ENCODE data around the gene C18orf63. TPM values are rescaled to one million over a fixed set of nuclear protein-coding genes. Genes with fewer than 3 reads are reported as not detected.

The C18orf63 gene
- total and polyA plus RNA-seq, 12 donors = not detected

GRCh38 chr18:74299746-74300145, 15.9 kb upstream of the C18orf63 start:
- Histone ChIP-seq H3K4me1 (peaks cover 0 to 6% (median 0%) of the 10 kb centered on the region in 9 donors), H3K36me3 (no peaks in the 10 kb centered on the region), H3K27me3 (no peaks in the 10 kb centered on the region), H3K4me3 (no peak overlapping the region), H3K9me3 (peaks cover 0 to 2% (median 0%) of the 10 kb centered on the region in 11 donors), H3K27ac (no peak overlapping the region)
- WGBS, 2 donors = 70 to 77% methylated on average over 3 of the region's 3 CpGs
- DNase-seq = no peak
- TF ChIP-seq CTCF (IDR thresholded peaks at IDR 0.05) = no peak
- intact Hi-C loops (cut with DNase I) = no loop called here
- no peak for ATAC-seq

GRCh38 chr18:74303306-74303705, 12.3 kb upstream of the C18orf63 start:
- H3K4me1 ChIP-seq = peaks cover 0 to 6% (median 0%) of the 10 kb centered on the region in 9 donors
- intact Hi-C loops (cut with DNase I) = no loop called here
- DNase-seq (no peak), ATAC-seq (no peak)
- H3K36me3 ChIP-seq = no peaks in the 10 kb centered on the region
- no peaks in the 10 kb centered on the region for H3K27me3 ChIP-seq
- no peak overlapping the region for H3K4me3 ChIP-seq
- peaks cover 0 to 2% (median 0%) of the 10 kb centered on the region in 11 donors for H3K9me3 ChIP-seq
- H3K27ac ChIP-seq = no peak overlapping the region
- no peak for TF ChIP-seq CTCF (IDR thresholded peaks at IDR 0.05)
- 62 to 83% methylated on average over 5 of the region's 5 CpGs for WGBS, 2 donors

- Histone ChIP-seq H3K9me3 (peaks cover 0 to 2% (median 0%) of the 10 kb centered on the region in 11 donors), H3K4me3 (no peak overlapping the region), H3K4me1 (peaks cover 0 to 6% (median 0%) of the 10 kb centered on the region in 9 donors), H3K27ac (no peak overlapping the region), H3K27me3 (no peaks in the 10 kb centered on the region), H3K36me3 (no peaks in the 10 kb centered on the region)
- DNase-seq = no peak
- intact Hi-C loops (cut with DNase I) = no loop called here
- TF ChIP-seq CTCF (IDR thresholded peaks at IDR 0.05) = no peak
- ATAC-seq = no peak
- 83 to 89% methylated on average over 1 of the region's 1 CpG for WGBS, 2 donors
Observed at GRCh38 chr18:74303936-74304335, 11.7 kb upstream of the C18orf63 start.

- no peaks in the 10 kb centered on the region for H3K36me3 ChIP-seq
- DNase-seq (no peak), ATAC-seq (peak; percentile 38 to 68 (median 58))
- H3K9me3 ChIP-seq = no peaks in the 10 kb centered on the region
- intact Hi-C loops (cut with DNase I) = no loop called here
- TF ChIP-seq CTCF (IDR thresholded peaks at IDR 0.05) = peak in 6 of 9 donors; percentile 11 to 39 (median 30)
- H3K4me3 ChIP-seq = no peak overlapping the region
- no peaks in the 10 kb centered on the region for H3K27me3 ChIP-seq
- peak overlapping the region in 1 of 10 donors; percentile 16 for H3K27ac ChIP-seq
- WGBS, 2 donors = 28 to 45% methylated on average over 3 of the region's 3 CpGs
- peaks cover 0 to 18% (median 3%) of the 10 kb centered on the region in 9 donors for H3K4me1 ChIP-seq
Observed at GRCh38 chr18:74310411-74310810, 5.2 kb upstream of the C18orf63 start.

Measured in heart right ventricle (tissue), 16 donors.